Stimulated activated naive CD4-positive, alpha-beta T cell (primary cell): Measurements from ENCODE around the gene IL1RN.
A peak's percentile ranks its signal among the peaks of the same experiment; 100 is the strongest.

Experiments used
- DNase-seq, 6 experiments: peaks; one replicate each; lab custom pipeline; 2025; lab: John Stamatoyannopoulos, UW

Gene IL1RN

GRCh38 chr2:113103277-113103676, 24.1 kb upstream of the IL1RN start:
- no peak for DNase-seq

- no peak for DNase-seq
Observed at GRCh38 chr2:113104054-113104611, 23.3 kb upstream of the IL1RN start.

- no peak for DNase-seq
Observed at GRCh38 chr2:113105047-113105785, 22.2 kb upstream of the IL1RN start.

GRCh38 chr2:113111121-113111520, 16.3 kb upstream of the IL1RN start:
- DNase-seq = no peak

GRCh38 chr2:113111823-113112287, 15.5 kb upstream of the IL1RN start:
- DNase-seq = no peak

- DNase-seq = no peak
Observed at GRCh38 chr2:113112441-113112840, 15.0 kb upstream of the IL1RN start.

GRCh38 chr2:113112871-113113270, 14.5 kb upstream of the IL1RN start:
- DNase-seq = no peak

- no peak for DNase-seq
Observed at GRCh38 chr2:113113807-113114206, 13.6 kb upstream of the IL1RN start.

GRCh38 chr2:113114224-113114945, 13.0 kb upstream of the IL1RN start:
- no peak for DNase-seq

- no peak for DNase-seq
Observed at GRCh38 chr2:113114996-113115395, 12.4 kb upstream of the IL1RN start.

GRCh38 chr2:113116100-113116958, 11.1 kb upstream of the IL1RN start:
- peak in 1 of 6 experiments; percentile 13 for DNase-seq

- no peak for DNase-seq
Observed at GRCh38 chr2:113117541-113118262, 9.7 kb upstream of the IL1RN start.

- DNase-seq = no peak
Observed at GRCh38 chr2:113118263-113118657, 9.1 kb upstream of the IL1RN start.

- DNase-seq = no peak
Observed at GRCh38 chr2:113119111-113119510, 8.3 kb upstream of the IL1RN start.

- no peak for DNase-seq
Observed at GRCh38 chr2:113120861-113121260, 6.5 kb upstream of the IL1RN start.

- no peak for DNase-seq
Observed at GRCh38 chr2:113122364-113122763, 5.0 kb upstream of the IL1RN start.

GRCh38 chr2:113123726-113124125, 3.7 kb upstream of the IL1RN start:
- no peak for DNase-seq

GRCh38 chr2:113124181-113124961, 3.0 kb upstream of the IL1RN start:
- DNase-seq = no peak

- DNase-seq = no peak
Observed at GRCh38 chr2:113124984-113125855, 2.2 kb upstream of the IL1RN start.
